HG02973 (cell line): ENCODE data around the gene APOD.
"Not testable (repeated sequence)": the region's sequence is repeated elsewhere in the genome, so short reads cannot be mapped to it uniquely, and the experiment has no call there.

ENCODE experiments used
- ATAC-seq: cut with Tn5 transposase; IDR thresholded peaks from one replicate; pipeline ENCODE4 v1.9.1; 2021; ENCODE audit warnings: moderate library complexity; ENCODE audit not compliant: unreplicated experiment

The APOD gene

DNA sequence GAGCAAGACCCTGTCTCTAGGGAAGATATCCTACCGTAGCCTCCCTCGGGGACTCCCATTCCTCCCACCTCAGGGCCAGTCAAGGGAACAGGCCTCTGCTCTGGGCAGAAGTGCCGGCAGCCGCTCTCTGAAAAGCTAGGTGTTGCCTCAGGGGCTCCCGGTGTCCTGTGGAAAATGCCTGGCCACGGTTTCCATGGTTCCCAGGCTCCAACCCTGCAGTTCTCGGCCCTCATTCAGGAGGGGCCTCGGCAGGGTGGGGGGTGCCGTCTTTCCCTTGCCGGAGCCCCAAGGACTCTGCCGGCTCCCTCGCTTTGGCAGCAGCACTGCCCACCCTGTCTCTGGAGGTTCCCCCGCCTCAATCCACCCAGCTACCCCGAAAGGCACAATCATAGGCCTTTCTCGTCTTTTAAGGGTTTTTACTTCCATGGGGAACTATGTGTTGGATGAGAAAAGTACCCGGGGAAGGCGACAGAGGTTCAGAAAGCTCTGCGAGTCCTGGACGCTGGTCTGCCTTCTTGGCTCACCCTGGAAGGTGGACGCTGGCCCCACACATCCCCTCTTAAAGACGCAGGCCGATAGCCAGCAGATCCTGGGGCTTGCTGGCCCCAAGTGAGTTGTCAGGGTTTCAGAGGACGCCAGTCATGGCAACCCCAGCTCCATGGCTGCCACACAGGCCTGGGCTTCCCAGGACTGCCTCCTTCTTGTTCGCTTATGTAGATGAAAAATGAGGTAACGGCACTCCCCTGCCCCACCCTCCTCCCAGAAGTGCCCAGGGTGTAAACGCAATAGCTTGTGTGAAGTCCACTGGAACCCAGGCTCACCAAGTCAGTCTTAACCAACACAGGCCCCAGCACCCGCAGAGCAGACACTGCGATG lies 34.3 kb upstream of the APOD start:
- not testable (repeated sequence) for ATAC-seq

GRCh38 chr3:195617134-195617533 lies 33.4 kb upstream of the APOD start:
- ATAC-seq, result not testable (repeated sequence)

- ATAC-seq, result no peak
Observed at GRCh38 chr3:195616681-195617080, 32.9 kb upstream of the APOD start.

DNA sequence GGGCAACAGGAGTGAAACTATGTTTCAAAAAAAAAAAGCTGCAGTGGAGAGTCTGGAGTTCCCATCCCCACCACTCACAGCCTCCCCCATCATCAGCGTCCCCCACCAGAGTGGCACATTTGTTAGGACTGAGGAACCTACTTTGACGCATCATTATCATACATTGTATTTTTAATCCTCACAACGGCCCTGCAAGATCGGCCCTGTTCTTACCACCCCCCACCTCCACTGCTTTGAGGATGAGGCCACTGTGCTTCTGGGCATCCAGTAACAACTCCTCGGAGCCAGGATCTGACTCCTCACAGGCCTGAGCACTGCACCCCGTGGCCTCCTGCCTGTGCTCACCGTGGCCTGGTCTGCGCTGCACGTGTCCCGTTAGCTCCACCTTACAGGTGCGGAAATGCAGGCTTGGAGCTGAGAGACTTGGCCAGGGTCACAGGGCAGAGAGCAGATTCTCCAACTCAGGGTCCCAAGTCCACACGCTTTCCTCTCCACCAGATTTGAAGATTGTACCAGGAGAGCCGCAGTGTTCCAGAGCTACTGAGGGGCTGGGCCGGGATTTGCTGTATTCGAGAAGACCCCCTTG lies 32.3 kb upstream of the APOD start:
- not testable (repeated sequence) for ATAC-seq

DNA sequence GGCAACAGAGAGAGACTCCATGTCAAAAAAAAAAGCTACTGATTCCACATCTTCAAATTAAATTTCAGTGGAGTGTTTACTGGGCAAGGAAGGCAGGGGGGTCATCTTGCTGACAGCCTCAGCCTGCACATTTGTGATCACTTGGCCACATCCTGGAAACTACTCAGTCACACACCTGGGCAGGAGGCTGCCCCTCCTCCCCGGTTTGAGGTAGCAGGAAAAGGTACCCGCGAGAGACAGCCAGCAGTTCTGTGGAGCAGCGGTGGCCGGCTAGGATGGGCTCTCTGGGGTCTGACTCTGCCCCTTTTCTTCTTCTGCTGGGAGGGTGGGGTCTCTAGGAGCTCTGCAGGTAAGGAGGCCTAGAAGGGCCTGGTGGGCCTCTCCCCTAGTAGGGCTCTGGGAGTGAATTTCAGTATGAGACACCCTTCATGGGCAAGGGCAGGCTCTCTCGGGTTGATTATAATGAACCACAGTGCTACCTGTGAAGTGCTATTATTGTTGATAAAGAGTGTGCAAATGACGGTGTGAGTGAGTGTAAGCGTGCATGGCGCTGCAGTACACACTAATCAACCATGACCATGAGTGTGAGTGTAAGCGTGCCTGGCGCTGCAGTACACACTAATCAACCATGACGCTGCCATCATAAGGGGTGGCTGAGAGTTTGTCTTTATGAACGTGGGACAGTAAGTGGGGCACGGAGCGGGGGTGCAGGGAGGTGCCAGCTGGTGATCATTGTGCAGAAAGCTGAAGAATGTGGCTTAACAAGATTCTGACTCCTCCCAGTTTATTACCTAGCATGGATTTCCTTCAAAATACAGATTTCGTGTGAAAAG lies 31.1 kb upstream of the APOD start:
- not testable (repeated sequence) for ATAC-seq

DNA sequence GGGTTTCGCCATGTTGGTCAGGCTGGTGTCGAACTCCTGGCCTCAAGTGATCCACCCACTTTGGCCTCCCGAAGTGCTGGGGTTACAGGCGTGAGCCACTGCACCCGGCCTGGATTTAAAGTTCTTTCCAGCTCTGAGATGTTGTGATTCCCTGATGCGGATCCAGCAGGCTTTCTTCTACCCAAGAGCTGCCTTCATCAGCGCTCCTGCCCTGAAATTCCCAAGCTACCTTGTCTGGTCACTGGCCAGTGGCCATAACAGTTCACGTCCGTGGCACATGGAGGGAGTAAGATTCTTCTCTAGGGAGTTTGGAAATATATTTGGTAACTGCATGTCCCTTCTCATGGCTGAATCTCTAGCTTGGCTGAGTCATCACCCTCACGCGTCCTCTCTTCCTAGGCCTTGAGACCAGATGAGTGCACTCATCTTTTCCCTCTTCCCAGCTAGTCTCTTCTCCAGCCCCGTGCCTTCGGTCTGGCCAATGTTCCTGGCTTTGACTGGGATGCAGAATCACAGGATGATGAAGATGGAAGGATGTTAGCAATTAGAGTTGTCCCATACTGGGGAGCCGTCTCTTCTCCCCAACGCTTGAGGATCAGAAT lies 29.8 kb upstream of the APOD start:
- no peak for ATAC-seq

GRCh38 chr3:195612075-195612800 lies 28.5 kb upstream of the APOD start:
- no peak for ATAC-seq

- ATAC-seq, result no peak
Observed at GRCh38 chr3:195609229-195609628, 25.5 kb upstream of the APOD start.

- ATAC-seq, result not testable (repeated sequence)
Observed at GRCh38 chr3:195601785-195602184, 18.0 kb upstream of the APOD start.

GRCh38 chr3:195601382-195601781 lies 17.6 kb upstream of the APOD start:
- ATAC-seq, result no peak

DNA sequence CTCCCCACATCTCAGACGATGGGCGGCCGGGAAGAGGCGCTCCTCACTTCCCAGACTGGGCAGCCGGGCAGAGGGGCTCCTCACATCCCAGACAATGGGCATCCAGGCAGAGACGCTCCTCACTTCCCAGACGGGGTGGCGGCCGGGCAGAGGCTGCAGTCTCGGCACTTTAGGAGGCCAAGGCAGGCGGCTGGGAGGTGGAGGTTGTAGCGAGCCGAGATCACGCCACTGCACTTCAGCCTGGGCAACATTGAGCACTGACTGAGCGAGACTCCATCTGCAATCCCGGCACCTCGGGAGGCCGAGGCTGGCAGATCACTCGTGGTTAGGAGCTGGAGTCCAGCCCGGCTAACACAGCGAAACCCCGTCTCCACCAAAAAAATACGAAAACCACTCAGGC lies 16.2 kb upstream of the APOD start:
- not testable (repeated sequence) for ATAC-seq

- ATAC-seq, result not testable (repeated sequence)
Observed at GRCh38 chr3:195599516-195599915, 15.8 kb upstream of the APOD start.

GRCh38 chr3:195597848-195598247 lies 14.1 kb upstream of the APOD start:
- no peak for ATAC-seq

DNA sequence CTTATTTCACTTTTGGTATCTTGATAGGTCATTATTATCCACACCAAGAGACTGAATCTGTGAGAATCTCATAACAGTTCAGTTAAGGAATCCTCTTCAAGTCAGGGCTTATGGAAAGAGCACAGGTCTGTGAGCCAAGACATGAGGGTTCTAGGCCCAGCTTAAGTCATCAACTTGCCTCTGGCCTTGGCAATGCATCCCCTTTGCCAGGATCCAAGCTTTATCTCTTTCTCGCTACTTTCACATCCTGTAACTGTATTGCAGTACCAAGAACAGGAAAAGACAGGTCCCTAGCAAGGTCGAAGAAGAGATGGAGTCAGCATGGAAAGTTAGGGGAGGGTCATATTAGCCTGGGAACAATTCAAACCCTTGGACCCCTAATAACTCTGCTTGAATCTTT lies 13.5 kb upstream of the APOD start:
- ATAC-seq, result no peak

GRCh38 chr3:195596765-195597171 lies 13.0 kb upstream of the APOD start:
- no peak for ATAC-seq

DNA sequence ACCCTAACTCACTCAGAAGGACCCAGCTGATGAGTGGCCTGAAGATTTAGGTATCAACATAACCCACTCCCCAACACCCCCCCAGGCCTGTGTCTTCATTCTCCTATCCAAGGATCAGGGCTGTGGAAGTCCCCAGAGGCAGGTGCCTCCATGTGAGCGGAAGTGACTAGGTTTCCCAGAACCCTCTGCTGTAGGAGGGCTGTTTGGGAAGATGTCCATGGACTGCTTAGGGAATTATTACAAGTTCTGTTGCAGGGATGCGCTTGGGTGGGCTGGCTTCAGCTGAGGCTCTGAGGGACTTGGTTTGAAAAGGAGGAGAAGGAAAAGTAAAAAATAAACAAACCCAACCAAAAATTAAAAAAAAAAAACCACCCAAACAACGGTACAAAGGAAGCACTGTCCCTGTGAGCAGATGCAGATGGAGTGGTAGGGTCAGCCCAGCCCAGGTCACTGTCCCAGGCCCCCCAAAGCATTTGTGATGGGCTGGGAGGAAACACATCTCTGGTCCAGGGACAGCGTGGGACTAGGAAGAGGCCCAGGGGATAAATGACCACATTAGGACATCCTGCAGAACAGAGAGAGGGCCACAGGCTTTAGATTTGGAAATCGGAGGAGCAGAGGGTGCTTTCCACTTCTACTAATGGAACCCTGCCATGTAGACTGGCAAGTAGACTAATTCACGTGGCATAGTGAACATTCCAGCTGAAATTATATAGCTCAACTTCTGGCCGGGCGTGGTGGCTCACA lies 12.2 kb upstream of the APOD start:
- ATAC-seq, result no peak

- no peak for ATAC-seq
Observed at GRCh38 chr3:195591852-195592251, 8.1 kb upstream of the APOD start.

- ATAC-seq, result no peak
Observed at GRCh38 chr3:195591220-195591619, 7.5 kb upstream of the APOD start.

- not testable (repeated sequence) for ATAC-seq
Observed at GRCh38 chr3:195590381-195590780, 6.6 kb upstream of the APOD start.

- not testable (repeated sequence) for ATAC-seq
Observed at GRCh38 chr3:195589796-195590195, 6.1 kb upstream of the APOD start.
